Astrocyte (in vitro differentiated cells and primary cell): ENCODE results near the gene FAM241A.

Experiments
- EZH2 ChIP-seq: IDR thresholded peaks from 2 replicates; pipeline ENCODE4 v1.6.1; 2012; ENCODE audit warnings: mild to moderate bottlenecking, low read length, inconsistent platforms; ENCODE audit not compliant: insufficient read depth
- TF ChIP-seq, protein P1 (sequence below): IDR thresholded peaks from 2 replicates; pipeline ENCODE4 v1.5.1; 2011; ENCODE audit warnings: low read depth, mild to moderate bottlenecking, inconsistent platforms, low read length, moderate library complexity; ENCODE audit not compliant: insufficient read depth

DNA sequence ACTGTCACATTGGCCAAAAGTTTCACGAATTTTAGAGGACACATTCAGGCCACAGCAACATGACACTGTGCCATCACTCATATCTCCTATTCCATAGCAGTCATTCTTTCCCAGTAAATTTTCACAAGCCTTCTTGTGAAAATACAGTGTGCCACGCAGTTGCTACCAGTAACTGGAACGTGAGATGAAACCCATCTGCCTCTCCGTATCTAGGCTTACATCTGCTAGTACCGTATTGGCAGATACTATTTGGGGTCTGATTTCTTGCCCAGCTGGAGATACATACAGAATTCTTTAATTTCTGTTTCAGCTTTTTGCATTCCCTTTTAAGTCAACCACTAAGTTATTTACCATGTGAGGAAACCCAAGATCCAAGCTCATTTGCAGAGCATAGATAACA, 8.7 kb upstream of the FAM241A start:
- TF ChIP-seq, protein P1, sequence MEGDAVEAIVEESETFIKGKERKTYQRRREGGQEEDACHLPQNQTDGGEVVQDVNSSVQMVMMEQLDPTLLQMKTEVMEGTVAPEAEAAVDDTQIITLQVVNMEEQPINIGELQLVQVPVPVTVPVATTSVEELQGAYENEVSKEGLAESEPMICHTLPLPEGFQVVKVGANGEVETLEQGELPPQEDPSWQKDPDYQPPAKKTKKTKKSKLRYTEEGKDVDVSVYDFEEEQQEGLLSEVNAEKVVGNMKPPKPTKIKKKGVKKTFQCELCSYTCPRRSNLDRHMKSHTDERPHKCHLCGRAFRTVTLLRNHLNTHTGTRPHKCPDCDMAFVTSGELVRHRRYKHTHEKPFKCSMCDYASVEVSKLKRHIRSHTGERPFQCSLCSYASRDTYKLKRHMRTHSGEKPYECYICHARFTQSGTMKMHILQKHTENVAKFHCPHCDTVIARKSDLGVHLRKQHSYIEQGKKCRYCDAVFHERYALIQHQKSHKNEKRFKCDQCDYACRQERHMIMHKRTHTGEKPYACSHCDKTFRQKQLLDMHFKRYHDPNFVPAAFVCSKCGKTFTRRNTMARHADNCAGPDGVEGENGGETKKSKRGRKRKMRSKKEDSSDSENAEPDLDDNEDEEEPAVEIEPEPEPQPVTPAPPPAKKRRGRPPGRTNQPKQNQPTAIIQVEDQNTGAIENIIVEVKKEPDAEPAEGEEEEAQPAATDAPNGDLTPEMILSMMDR: no peak
- TF ChIP-seq EZH2: no peak
